NCI-H526 treated with DMSO at 0.1 percent for 48 hours (cell line): ENCODE results near the gene FAM216A.
"Not testable (repeated sequence)": the region's sequence is repeated elsewhere in the genome, so short reads cannot be mapped to it uniquely, and the experiment has no call there.

Experiments used
- DNase-seq: peaks from one replicate; lab custom pipeline; 2025; lab: John Stamatoyannopoulos, UW

Gene FAM216A

DNA sequence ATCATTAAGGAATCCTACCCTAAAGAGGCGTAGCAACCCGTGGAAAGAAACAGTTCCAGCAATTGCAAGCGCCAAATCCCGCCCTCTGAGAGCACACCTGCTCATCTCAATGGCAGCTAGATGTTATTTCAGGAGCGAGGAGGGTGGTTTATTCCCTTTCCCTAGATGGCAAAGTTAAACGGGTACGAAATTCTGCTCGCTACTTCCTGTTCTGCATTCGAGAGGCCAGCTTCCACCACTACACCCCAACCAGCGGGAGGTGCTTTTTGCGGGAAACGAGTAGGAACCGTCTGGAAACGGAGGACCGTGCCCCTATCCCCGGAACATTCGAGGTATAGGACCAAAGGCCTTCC is 32.7 kb downstream of the FAM216A start:
- DNase-seq, result peak; percentile 52

DNA sequence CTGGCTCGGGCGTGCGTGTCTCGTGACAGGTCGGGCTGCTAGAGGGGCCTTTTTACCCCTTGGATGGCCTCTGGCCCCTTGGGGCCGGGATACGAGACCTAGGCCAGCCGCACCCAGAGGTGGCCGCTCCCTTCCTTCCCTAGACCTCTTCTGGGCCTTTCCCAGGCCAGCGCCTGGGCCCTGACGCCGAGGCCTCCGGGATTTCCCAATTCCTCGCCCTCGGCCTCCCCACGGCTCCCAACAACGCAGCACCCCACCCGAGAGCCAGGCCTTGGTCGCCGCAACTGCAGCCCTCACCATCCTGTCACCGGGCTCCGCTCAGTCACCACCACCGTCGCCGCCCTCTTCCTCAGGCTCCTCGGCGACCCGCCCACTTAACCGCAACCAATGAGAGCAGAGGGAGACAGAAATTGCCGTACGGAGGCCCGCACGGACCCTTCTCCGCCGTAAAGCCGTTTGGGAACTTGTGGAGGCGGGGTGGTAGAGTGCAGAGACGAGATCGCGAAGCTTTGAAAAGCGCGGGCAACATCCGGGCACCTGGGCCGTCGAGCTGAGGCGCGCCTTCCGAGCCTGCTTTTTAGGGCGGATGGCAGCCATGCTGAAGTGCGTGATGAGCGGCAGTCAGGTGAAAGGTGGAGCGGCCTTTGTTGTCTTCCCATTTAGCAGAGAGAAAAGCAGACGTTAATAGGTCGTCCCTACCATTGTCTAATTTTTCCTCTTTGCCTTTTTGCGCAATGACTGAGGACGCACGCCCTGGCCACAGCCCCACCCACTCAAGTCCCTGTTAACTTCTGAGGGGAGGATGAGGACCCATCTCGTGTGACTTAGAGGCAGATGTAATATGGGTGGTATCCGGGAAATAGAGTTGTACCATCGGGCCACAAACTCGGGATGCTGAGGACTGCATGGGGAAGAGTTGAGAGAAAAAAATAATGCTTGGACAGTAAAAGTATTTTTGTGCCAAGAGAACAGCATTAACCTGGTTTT is 33.4 kb downstream of the FAM216A start, which contains the start of the genes RAD9B and VPS29:
Gene RAD9B (plus strand): TSS at position 580 of the 987 bp plus-strand sequence. CDS start 7 bp downstream, at position 587.
Gene VPS29 (minus strand): TSS at position 360 of the 987 bp plus-strand sequence. CDS start 60 bp downstream, at position 300.
- DNase-seq, result peak; percentile 94

DNA sequence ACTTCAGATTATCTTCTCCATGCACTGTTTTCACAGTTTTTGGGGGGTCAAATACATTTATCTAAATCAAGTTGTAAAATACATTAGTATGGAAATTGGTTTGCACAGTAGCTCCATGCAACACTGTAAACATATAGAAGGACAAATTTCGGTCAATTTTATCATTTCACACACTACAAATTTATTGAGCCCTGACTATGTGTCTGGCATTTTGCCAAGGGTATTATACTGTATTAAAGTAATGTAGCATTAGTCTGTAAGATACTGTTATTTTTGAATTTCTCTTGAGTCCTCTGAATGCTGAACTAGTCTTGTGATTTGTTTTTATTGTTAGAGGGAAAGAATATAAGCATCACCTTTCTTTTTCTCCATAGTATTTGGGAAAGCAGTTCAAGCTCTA is 34.8 kb downstream of the FAM216A start:
- DNase-seq, result no peak

DNA sequence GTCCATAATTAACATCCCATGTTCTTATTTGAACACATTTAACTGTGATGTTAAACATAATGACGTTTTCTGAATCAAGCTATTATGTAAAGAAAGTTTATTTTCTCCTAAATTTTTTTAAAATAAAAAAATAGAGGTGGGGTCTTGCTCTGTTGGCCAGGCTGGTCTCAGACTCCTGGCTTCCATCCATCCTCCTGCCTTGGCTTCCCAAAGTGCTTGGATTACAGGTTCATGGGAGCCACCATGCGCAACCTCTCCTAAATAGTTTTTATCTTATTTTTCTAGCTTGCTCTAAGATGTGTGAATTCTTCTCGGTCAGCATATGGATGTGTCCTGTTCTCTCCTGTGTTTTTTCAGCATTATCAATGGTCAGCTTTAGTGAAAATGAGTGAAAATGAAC is 36.7 kb downstream of the FAM216A start:
- no peak for DNase-seq

DNA sequence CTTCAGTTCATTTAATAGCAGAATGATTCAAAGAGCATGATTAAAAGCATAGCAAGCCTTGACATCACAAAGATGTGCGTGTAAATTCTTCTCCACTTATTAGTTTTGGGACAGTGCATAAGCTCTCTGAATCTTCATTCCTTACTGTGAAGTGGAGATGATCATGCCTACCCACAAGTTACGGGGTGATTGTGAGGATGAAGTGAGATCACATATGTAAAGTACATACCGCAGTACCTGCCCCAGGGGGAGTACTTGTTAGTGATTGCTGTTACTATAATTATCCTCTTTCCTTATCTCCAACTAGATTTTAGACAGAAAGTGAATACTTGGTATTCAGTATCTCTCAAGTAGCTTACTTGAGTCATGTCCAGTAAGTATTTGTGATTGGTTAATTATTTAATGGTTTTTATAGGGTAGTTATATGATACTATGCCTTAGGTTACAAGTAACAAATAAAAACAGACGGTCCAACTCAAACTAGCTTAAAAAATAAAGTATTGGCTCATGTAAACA is 39.5 kb downstream of the FAM216A start:
- DNase-seq, result no peak

DNA sequence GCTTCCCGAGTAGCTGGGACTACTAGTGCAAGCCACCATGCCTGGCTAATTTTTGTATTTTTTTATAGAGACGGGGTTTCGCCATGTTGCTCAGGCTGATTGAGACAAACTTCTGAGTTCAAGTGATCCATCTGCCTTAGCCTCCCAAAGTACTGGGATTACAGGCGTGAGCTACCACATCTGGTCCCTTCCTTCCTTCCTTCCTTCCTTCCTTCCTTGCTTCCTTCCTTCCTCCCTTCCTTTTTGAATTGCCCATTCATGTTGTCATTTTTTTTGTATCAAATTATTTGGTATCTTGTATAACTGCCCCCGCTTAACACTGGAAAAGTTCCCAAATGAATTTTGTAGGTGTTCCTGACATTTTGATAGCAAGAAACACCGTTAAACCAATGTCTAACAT is 45.2 kb downstream of the FAM216A start:
- DNase-seq, result no peak

DNA sequence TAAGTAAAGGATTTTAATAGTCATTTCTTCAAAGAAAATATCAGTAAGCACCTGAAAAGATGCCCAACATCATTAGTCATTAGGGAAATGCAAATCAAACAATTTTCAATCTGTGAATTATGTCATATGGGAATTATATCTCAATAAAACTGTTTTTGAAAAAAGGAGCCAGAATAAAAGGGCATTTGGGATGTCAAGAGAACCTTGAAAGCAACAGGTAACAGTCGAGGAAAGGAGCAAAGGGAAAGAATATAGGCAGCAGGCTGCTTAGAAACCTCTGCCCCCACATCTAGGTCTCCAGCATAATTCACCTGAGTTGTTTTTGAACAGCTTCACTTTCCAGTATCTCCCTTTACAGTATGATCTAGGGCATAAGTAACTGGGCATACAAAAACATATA is 45.7 kb downstream of the FAM216A start:
- DNase-seq, result no peak

DNA sequence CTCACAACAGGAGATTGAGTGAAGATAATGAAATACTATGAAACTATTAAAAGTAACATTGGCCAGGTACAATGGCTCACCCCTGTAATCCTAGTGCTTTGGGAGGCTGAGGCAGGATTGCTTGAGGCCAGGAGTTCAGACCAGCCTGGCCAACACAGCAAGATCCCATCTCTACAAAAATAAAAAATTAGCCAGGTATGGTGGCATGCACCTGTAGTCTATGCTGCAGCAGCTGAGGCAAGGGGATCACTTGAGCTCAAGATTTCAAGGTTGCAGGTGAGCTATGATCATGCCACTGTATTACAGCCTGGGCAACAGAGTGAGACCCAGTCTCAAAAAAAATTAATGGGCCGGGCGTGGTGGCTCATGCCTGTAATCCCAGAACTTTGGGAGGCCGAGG is 48.4 kb downstream of the FAM216A start:
- no peak for DNase-seq

DNA sequence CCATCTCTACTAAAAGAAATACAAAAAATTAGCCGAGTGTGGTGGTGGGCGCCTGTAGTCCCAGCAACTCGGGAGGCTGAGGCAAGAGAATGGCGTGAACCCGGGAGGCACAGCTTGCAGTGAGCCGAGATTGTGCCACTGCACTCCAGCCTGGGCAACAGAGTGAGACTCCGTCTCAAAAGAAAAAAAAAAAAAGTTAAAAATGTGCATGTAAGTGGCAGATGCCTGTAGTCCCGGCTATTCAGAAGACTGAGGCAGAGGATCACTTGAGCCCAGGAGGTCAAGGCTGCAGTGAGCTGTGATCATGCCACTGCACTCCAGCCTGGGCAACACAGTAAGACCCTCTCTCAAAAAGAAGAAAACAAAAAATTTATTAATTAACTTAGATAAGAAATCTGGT is 49.4 kb downstream of the FAM216A start:
- not testable (repeated sequence) for DNase-seq

DNA sequence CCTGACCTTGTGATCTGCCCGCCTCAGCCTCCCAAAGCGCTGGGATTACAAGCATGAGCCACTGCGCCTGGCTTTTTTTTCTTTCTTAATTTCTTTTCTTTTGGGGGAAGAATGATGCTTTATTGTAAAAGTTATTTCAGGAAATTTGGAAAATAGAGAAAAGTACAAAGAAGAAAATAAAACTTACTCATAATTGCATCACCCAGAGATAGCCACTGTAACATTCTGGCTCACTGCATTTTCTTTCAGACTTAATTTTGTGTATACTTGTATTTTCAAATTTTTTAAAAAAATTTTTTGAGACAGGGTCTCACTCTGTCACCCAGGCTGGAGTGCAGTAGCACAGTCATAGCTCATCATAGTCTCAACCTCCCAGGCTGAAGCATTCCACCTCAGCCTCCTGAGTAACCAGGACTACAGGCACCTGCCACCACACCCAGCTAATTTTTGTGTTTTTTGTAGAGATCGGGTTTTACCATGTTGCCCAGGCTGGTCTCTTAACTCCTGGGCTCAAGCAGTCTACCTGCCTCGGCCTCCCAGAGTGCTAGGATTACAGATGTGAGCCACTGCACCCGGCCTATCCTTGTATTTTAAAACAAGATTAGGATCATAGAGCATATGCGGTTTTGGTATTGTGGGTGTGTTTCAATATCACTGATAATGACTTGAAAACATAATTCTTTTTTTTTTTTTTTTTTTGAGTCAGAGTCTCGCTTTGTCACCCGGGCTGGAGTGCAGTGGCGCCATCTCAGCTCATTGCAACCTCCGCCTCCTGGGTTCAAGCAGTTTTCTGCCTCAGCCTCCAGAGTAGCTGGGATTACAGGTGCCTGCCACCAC is 52.4 kb downstream of the FAM216A start:
- not testable (repeated sequence) for DNase-seq

DNA sequence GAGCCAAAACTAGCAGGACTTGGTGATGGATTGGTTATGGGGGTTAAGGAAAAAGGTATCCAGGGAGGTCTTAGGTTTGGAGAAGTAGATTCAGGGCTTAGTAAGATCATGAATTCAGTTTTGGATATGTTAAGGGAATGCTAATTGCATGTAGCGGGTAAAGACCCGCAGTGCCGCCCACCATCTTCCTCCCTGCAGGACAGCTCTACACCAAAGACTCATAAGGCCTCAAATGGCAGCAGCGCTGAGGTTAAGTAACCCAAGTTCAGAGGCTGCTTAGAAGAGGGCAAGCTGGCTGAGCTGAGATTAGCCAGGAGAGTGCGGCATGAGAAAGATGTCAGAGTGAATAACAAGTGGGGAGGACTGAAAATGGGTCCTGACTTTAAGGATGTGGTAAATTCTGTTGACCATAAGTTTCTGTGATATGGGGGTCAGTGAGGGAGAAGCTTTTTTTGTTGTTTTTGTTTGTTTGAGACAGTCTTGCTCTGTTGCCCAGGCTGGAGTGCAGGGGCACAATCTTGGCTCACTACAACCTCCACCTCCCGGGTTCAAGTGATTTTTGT is 59.7 kb downstream of the FAM216A start:
- no peak for DNase-seq

DNA sequence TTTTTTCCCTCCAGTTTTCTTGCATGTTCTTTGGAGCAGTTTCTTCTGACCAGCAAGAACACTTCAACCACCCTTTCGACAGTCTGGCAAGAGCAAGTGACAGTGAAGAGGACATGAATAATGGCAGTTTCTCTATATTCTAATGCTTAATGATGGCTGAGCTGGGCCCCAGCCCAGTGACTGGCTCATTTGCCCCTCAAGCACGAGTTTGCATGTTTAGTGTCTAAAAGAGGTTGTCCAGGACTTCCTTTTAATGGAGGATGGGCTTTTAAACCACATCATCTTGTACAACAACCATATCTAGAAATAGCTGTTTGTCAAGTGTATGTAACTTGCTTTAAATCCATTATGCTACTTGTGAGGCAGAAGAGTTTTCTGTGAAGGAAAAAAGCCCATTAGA is 61.9 kb downstream of the FAM216A start:
- no peak for DNase-seq

DNA sequence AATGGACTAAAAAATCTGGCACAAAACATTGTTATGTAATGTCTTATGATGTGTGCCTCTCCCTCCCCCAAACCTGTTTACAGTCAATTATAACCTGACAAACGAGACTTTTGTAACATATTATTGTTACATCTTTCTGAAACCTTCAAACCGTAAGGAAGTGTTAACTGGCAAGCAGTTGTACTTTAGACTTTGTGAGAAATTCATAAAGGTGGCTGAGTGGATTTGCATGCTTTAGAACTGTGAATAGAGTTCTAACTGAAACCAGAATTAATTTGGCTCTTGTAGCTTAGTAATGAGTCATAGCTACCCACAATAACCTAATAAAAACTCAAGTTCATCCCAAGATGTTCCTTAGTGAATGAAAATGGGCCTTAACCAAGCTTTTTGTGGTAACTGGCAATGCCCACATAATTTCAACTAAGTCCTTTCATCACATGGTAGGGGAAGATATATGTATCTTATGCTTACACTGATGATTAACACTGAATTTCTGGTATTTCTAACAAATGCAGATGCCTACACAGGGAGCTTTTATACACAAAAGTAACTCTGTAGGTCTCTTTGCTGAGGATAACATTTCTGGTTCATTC is 63.2 kb downstream of the FAM216A start:
- DNase-seq, result no peak

DNA sequence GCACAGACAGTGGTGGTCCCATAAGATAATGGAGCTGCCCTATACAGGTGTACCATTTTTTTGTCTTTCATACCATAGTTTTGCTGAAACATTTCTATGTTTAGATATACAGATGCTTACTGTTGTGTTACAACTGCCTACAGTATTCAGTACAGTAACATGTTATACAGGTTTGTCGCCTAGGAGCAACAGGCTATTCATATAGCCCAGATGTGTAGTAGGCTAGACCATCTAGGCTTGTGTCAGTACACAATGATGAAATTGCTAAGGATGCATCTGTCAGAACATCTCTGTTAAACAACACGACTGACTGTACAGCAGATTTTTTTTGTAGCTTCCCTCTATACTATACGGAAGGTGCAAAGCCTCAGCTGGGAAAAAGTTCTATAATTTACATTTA is 64.0 kb downstream of the FAM216A start:
- DNase-seq, result no peak

DNA sequence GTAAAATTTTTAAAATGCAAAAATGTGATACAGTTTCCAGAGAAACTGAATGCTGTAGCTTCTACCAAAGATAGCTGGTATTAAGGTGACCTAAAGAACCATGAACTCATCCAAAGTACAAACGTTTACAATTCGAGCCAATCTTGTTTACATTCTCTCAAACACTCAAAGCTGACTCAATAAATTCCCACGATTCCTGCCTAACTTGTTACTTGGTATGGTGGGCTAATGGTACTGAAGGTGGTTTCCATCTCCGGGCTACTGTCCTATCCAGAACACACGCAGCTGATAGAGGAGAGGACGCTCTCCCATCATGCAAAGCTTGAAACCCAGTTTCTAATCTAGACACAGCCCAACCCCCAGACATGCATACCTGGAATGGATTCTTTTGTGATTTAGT is 65.0 kb downstream of the FAM216A start:
- DNase-seq, result no peak

DNA sequence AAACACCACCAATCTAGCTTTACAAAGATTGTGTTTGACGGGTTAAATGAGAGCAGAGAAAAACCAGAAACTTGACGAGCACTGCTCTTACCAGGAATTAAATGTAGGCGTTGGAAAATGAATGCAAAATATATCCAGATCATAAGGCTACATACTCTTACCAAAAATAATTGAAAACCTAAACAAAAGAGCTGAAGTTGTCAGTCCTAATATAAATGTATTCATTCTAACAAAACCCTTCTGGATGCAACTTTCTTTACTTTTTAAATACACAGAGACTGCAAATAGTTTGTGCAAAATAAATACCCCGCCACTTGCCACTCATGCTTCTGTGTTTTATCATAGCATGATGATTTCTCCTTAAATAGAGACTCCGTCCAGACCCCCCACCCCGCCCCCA is 66.2 kb downstream of the FAM216A start:
- no peak for DNase-seq

DNA sequence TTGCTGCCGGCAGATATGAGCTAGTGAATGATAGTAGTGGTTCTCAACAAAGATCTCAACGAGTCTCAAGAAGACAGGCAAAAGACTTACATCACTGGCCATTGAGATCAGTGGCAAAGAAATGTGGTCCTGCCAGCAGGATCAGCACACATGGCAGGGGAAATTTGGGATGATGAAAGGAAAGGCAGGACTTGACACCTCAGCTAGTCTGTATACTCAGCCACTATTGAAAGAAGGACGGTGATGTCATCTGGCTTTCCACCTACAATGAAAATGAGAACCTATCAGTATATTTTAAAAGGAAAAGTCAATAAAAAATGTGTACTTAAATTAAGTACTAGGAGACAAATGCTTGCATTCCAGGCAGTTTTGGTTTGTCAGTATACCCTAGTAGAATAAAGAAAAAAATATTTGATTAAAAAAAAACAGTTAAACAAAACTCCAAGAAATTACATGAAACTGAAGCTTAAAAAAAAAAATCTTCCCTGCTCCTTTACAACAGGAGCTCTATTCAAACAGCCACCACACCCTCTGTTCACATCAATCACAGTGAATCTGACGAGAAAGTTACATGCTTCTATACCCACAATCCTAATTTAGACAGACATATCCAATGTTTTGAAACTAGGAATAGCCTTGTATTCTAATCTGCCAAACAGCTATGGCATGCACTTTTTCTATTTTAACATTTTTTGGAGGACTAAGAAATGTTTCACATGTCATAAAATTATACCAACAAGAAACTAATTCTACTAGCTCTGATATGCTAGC is 68.4 kb downstream of the FAM216A start:
- DNase-seq, result no peak

DNA sequence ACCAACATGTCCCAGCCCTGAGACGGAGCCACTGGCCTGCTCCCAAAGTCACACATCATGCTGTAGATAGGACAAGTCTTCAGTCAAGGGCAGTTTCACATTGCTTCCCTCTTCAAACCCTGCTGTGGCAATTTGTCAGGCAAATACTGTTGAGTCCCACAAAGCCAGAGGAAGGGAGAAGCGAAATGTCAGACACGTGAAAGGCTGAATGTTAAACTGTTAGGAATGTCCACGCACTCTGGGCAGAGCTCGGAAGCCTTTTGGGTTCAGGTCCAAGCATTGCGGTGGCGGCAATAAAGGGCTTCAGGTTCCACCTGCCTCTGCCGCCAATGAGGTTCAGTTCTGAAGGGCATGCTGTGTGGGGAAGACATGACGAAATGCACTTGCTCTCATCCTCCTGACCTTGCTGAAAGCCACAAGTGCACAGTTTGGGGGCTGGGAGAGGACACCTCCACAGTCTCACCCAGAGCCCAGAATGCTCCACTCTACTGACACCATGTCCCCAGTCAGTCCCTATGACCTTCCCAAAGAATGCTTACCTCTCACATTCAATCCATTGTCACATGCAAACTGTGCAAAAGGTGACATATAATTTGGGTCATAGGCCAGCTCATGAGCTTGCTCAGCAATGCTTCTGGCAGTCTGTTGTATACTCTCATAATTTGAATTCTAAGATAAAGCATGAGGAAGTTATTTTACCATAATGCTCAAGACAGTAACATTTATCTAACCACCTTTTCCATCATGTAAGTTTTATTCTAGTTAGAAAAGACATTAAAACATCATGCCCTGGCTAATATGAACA is 69.2 kb downstream of the FAM216A start:
- no peak for DNase-seq

DNA sequence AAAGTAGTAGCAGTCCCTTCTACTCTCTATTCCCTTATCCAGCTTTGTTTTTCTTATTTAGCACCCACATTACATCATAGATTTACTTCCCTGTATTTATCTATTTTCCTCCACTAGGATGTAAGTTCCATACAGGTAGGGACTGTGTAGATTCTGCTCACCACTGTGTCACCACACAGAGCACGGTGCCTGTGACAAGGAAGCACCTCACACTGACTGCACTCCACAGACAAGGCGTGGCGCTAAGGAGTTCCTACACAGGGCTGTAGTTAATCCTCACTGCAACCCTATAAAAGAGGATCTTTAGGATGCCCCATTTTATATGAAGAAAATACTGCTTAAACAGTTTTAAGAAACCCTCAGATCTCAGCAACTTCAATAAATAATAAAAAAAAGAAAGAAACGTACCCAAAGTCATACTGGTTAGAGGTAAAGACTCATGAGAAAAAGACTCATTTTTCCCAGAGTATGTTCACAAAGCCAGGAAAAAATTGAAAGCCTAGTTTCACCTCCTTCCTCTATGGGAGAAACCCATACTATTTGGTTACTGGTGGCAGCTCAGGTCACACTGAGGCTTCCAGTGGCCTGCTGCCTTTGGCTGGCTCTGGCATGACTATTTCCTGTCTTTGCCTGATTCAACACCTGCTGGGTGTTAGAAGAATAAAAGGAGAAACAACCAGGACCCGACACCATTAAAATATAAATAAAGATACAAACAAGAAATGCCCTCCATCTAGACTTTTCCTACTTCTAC is 70.4 kb downstream of the FAM216A start:
- no peak for DNase-seq
